ENCODE measurements around the gene FLT4.

FLT4 gene

DNA sequence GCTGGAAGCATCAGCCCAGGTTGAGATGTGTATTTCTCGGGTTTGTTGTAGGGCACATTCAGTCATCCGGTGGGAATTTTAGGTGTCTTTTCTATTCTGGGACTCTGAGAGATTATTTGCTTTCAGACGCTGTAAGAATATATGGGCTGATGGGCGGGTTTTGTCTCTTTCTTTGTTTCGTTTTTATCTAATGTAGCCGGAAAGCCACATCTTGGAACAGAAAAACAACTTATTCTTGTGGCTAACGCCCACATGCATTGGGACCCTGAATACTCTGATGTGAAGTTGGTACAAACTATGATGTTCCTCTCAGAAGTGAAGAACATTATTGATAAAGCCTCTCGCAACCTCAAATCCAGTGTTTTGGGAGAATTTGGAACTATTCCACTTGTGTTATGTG, 80.5 kb downstream of the FLT4 start:
- TF ChIP-seq JUND (IDR thresholded peaks at IDR 0.05; ENCODE audit: low read depth), result no peak
- in situ Hi-C loops (cut with HindIII; ENCODE audit: low pct_unique_long_range_greater_than_20kb, low sequenced_read_pairs), result no loop called here
- DNase-seq (ENCODE audit: low read depth in 1 of 2, low spot score in 1 of 2), result no peak

DNA sequence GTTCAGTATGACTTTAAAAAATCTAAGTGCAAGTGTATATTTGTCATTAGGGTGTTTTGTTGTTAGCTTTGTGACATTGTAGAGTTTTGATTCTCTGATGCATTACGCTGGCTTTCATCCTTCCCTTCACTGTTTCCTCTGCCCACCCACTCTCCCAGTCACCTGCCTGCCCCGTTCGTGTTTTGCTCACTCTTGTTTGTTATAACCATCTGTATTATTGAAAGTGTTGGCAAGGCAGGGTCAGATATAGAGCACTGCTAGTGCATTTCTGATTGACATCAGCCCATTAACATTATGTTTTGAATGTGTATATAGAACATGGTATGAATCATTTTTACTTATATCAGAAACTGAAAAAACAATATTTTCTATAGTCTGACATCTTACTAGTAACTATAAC, 85.4 kb downstream of the FLT4 start:
- DNase-seq (ENCODE audit: low read depth in 1 of 2, low spot score in 1 of 2), result no peak
- TF ChIP-seq JUND (IDR thresholded peaks at IDR 0.05; ENCODE audit: low read depth), result no peak
- in situ Hi-C loops (cut with HindIII; ENCODE audit: low pct_unique_long_range_greater_than_20kb, low sequenced_read_pairs), result no loop called here

DNA sequence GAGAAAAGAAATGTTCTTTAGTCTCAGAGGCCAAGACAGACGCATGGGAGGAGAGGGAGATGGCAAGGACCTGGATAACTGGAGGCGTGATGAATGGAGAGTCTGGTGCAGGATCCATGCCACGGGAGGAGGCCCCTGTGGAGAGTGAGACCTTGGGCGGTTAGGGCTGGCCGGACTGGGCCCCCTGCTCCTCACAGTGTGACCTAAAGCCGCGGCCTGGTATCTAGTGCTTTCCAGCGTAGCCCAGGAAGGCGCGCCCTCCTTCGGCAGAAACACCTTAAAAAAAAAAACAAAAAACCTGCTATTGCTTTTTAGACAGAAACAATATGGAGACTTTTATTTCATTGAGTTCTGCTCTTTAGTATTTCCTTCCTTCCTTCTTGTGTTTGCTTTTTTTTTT, 91.2 kb downstream of the FLT4 start:
- in situ Hi-C loops (cut with HindIII; ENCODE audit: low pct_unique_long_range_greater_than_20kb, low sequenced_read_pairs), result no loop called here
- DNase-seq (ENCODE audit: low read depth in 1 of 2, low spot score in 1 of 2), result no peak
- TF ChIP-seq JUND (IDR thresholded peaks at IDR 0.05; ENCODE audit: low read depth), result no peak

- DNase-seq (ENCODE audit: low read depth in 1 of 2, low spot score in 1 of 2), result no peak
- in situ Hi-C loops (cut with HindIII; ENCODE audit: low pct_unique_long_range_greater_than_20kb, low sequenced_read_pairs), result no loop called here
- no peak for TF ChIP-seq JUND (IDR thresholded peaks at IDR 0.05; ENCODE audit: low read depth)
Measured at GRCh38 chr5:180557217-180557809, 92.1 kb downstream of the FLT4 start.

GRCh38 chr5:180555168-180555921, 94.1 kb downstream of the FLT4 start:
- in situ Hi-C loops (cut with HindIII; ENCODE audit: low pct_unique_long_range_greater_than_20kb, low sequenced_read_pairs), result no loop called here
- TF ChIP-seq JUND (IDR thresholded peaks at IDR 0.05; ENCODE audit: low read depth), result no peak
- no peak for DNase-seq (ENCODE audit: low read depth in 1 of 2, low spot score in 1 of 2)

DNA sequence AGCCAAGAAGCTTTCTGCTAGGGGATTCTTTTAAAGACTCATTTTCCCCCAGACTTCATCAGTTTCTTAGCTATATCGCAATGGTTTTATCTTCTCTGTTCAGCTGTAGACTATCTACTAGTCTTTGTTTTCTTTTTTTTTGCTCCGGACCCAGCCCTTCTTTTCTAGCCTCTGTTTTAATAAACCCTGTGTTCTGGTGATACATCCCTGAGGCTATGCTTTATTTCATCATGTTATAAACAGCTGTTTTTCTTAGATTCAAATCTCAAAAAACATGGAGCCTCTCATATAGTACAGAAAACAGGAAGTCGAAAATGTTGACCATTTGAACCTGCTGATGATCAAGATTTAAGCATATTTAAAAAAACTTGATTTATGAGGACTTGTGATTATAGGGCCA, 95.9 kb downstream of the FLT4 start:
- in situ Hi-C loops (cut with HindIII; ENCODE audit: low pct_unique_long_range_greater_than_20kb, low sequenced_read_pairs), result no loop called here
- TF ChIP-seq JUND (IDR thresholded peaks at IDR 0.05; ENCODE audit: low read depth), result no peak
- DNase-seq (ENCODE audit: low read depth in 1 of 2, low spot score in 1 of 2), result peak in 1 of 2 experiments; percentile 6
